CD4-positive, alpha-beta T cell treated with Interleukin-12 subunit alpha and Interleukin-12 subunit beta, for 1 hour (primary cell): ENCODE data around the gene PRLR.
"Not testable (repeated sequence)": the region's sequence is repeated elsewhere in the genome, so short reads cannot be mapped to it uniquely, and the experiment has no call there.

Experiments used
- DNase-seq: peaks from one replicate; pipeline ENCODE4 v3.0.0-alpha.2; 2020

The PRLR gene

GRCh38 chr5:35230038-35230611 lies at the start of gene PRLR:
Gene PRLR, minus strand, starts transcription at chr5:35230487. Its CDS starts 140,867 bp downstream, at chr5:35089620.
- no peak for DNase-seq

GRCh38 chr5:35274839-35275509 lies 44.7 kb upstream of the PRLR start:
- no peak for DNase-seq

- DNase-seq = no peak
Measured at GRCh38 chr5:35269006-35269405, 38.7 kb upstream of the PRLR start.

- no peak for DNase-seq
Measured at GRCh38 chr5:35266276-35266675, 36.0 kb upstream of the PRLR start.

GRCh38 chr5:35264509-35264908 lies 34.2 kb upstream of the PRLR start:
- no peak for DNase-seq

- no peak for DNase-seq
Measured at GRCh38 chr5:35263266-35263877, 33.1 kb upstream of the PRLR start.

GRCh38 chr5:35253582-35253981 lies 23.3 kb upstream of the PRLR start:
- DNase-seq = no peak

- DNase-seq = no peak
Measured at GRCh38 chr5:35252963-35253362, 22.7 kb upstream of the PRLR start.

GRCh38 chr5:35248843-35249780 lies 18.8 kb upstream of the PRLR start:
- DNase-seq = no peak

GRCh38 chr5:35247648-35248034 lies 17.4 kb upstream of the PRLR start:
- no peak for DNase-seq

GRCh38 chr5:35246900-35247647 lies 16.8 kb upstream of the PRLR start:
- DNase-seq = no peak

- no peak for DNase-seq
Measured at GRCh38 chr5:35246411-35246810, 16.1 kb upstream of the PRLR start.

GRCh38 chr5:35245371-35245770 lies 15.1 kb upstream of the PRLR start:
- not testable (repeated sequence) for DNase-seq

- no peak for DNase-seq
Measured at GRCh38 chr5:35244171-35244570, 13.9 kb upstream of the PRLR start.

- no peak for DNase-seq
Measured at GRCh38 chr5:35242702-35243258, 12.5 kb upstream of the PRLR start.

GRCh38 chr5:35240892-35241291 lies 10.6 kb upstream of the PRLR start:
- DNase-seq = no peak

GRCh38 chr5:35239911-35240610 lies 9.8 kb upstream of the PRLR start:
- DNase-seq = no peak

- no peak for DNase-seq
Measured at GRCh38 chr5:35239476-35239875, 9.2 kb upstream of the PRLR start.

- DNase-seq = no peak
Measured at GRCh38 chr5:35237580-35238376, 7.5 kb upstream of the PRLR start.

- DNase-seq = no peak
Measured at GRCh38 chr5:35236770-35237169, 6.5 kb upstream of the PRLR start.

- DNase-seq = no peak
Measured at GRCh38 chr5:35233601-35234000, 3.3 kb upstream of the PRLR start.
